ENCODE measurements around the gene ASB13. TPM values are rescaled to one million over a fixed set of nuclear protein-coding genes. Genes with fewer than 3 reads are reported as not detected.

Gene ASB13
- total RNA-seq, 1 experiment from 2014 or later: 13.8 TPM

DNA sequence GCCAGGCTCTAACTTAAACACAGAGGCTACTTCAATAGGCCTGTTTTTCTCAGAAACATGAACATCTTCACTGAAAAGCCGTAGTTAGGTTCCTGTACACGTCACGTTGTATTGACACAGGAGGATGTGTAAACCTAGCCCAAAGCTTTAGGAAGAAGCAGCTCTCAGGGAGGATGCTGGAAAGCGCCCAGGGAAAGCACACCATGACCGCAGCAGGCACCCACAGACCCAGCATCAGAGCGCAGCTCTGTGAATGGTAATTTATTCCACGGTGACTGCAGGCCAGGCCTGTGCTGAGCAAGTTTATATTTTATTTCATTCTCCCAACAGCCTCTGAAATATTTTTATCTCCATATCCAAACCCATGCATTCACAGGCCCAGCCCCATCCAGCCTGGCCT is 51.1 kb downstream of the ASB13 start:
- DNase-seq: no peak
- Mint-ChIP-seq H3K4me3 (no peak overlapping the region), H3K36me3 (ENCODE audit: insufficient read depth in 1 of 3, low read depth in 3 of 3) (no peaks in the 10 kb centered on the region), H3K9me3 (no peaks in the 10 kb centered on the region), H3K4me1 (peaks cover 2 to 7% of the 10 kb centered on the region in 2 experiments), H3K27me3 (ENCODE audit: low read depth) (peaks cover 2% of the 10 kb centered on the region; the same call in 1 of the 2 replicates), H3K27ac (no peak overlapping the region)
- Histone ChIP-seq H3K4me1 (ENCODE audit: insufficient read depth, low read length) (no peaks in the 10 kb centered on the region), H2BK120ac (ENCODE audit: low read depth, low read length, poor library complexity, severe bottlenecking) (no peak overlapping the region), H3K18ac (ENCODE audit: insufficient read length, low read depth, low read length) (no peak overlapping the region), H3K27ac (ENCODE audit: insufficient read length, low read depth, low read length) (no peak overlapping the region), H3K56ac (ENCODE audit: insufficient read length, low read depth, low read length) (no peak overlapping the region), H4K8ac (replicated peaks; ENCODE audit: insufficient read length, low read depth, low read length) (no peak overlapping the region), H3K14ac (ENCODE audit: insufficient read depth, low read length) (no peak overlapping the region), H3K23me2 (ENCODE audit: insufficient read length, low read depth, low read length, poor library complexity, severe bottlenecking) (no peaks in the 10 kb centered on the region), H3T11ph (ENCODE audit: low read length) (no peak overlapping the region), H3K4ac (ENCODE audit: low read depth, low read length) (no peak overlapping the region), H4K20me1 (ENCODE audit: control insufficient read depth, insufficient read depth, insufficient read length) (no peaks in the 10 kb centered on the region), H3K27me3 (ENCODE audit: insufficient read depth, low read length) (no peaks in the 10 kb centered on the region), H3K79me1 (ENCODE audit: insufficient read depth, low read depth, low read length, poor library complexity, severe bottlenecking) (no peaks in the 10 kb centered on the region), H4K91ac (ENCODE audit: insufficient read length, low read depth, low read length) (no peak overlapping the region), H2BK5ac (ENCODE audit: insufficient read length, low read length) (no peak overlapping the region), H2BK12ac (ENCODE audit: insufficient read length, low read depth, low read length) (no peak overlapping the region), H3K9me3 (ENCODE audit: control insufficient read depth, low read depth, low read length) (no peaks in the 10 kb centered on the region), H2AK5ac (ENCODE audit: insufficient read length, low read length) (no peak overlapping the region), H3K4me2 (ENCODE audit: insufficient read depth, insufficient read length, low read length) (no peak overlapping the region), H2AFZ (ENCODE audit: low read length) (no peak overlapping the region), H3K79me2 (ENCODE audit: insufficient read depth, low read length) (no peaks in the 10 kb centered on the region), H2BK15ac (ENCODE audit: low read depth, low read length) (no peak overlapping the region), H2BK20ac (ENCODE audit: low read depth, low read length, poor library complexity, severe bottlenecking) (no peak overlapping the region), H4K5ac (ENCODE audit: insufficient read length, low read depth, low read length) (no peak overlapping the region), H3K23ac (ENCODE audit: insufficient read length, low read depth, low read length) (no peak overlapping the region), H3K9ac (ENCODE audit: extremely low read depth, insufficient read length, low read length) (no peak overlapping the region)
- WGBS (ENCODE audit: extremely low coverage, insufficient read length, low lambda C conversion rate): no CpG with 5 or more reads among the region's 7 CpGs
- TF ChIP-seq, protein P1, sequence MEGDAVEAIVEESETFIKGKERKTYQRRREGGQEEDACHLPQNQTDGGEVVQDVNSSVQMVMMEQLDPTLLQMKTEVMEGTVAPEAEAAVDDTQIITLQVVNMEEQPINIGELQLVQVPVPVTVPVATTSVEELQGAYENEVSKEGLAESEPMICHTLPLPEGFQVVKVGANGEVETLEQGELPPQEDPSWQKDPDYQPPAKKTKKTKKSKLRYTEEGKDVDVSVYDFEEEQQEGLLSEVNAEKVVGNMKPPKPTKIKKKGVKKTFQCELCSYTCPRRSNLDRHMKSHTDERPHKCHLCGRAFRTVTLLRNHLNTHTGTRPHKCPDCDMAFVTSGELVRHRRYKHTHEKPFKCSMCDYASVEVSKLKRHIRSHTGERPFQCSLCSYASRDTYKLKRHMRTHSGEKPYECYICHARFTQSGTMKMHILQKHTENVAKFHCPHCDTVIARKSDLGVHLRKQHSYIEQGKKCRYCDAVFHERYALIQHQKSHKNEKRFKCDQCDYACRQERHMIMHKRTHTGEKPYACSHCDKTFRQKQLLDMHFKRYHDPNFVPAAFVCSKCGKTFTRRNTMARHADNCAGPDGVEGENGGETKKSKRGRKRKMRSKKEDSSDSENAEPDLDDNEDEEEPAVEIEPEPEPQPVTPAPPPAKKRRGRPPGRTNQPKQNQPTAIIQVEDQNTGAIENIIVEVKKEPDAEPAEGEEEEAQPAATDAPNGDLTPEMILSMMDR (conservative IDR thresholded peaks at IDR 0.05): no peak
